HG03442 (cell line): ENCODE data around the gene EDIL3.
A peak's percentile ranks its signal among the peaks of the same experiment; 100 is the strongest.

Experiments
- ATAC-seq: cut with Tn5 transposase; IDR thresholded peaks from one replicate; pipeline ENCODE4 v1.9.1; 2021; ENCODE audit warnings: mild to moderate bottlenecking, moderate library complexity; ENCODE audit not compliant: unreplicated experiment

Gene EDIL3

GRCh38 chr5:84265130-84265529, 119.5 kb downstream of the EDIL3 start:
- ATAC-seq, result no peak

- ATAC-seq, result no peak
These were observed 123.7 kb downstream of the EDIL3 start for GRCh38 chr5:84260939-84261338.

- no peak for ATAC-seq
These were observed 124.5 kb downstream of the EDIL3 start for GRCh38 chr5:84260140-84260539.

GRCh38 chr5:84259283-84260045, 125.2 kb downstream of the EDIL3 start:
- no peak for ATAC-seq

- no peak for ATAC-seq
These were observed 127.6 kb downstream of the EDIL3 start for GRCh38 chr5:84257061-84257460.

GRCh38 chr5:84255315-84255714, 129.4 kb downstream of the EDIL3 start:
- ATAC-seq, result peak; percentile 34

- ATAC-seq, result no peak
These were observed 130.7 kb downstream of the EDIL3 start for GRCh38 chr5:84253946-84254345.

- ATAC-seq, result no peak
These were observed 133.2 kb downstream of the EDIL3 start for GRCh38 chr5:84251503-84251902.

GRCh38 chr5:84249918-84250630, 134.6 kb downstream of the EDIL3 start:
- ATAC-seq, result no peak

GRCh38 chr5:84248013-84248412, 136.7 kb downstream of the EDIL3 start:
- ATAC-seq, result no peak

GRCh38 chr5:84242286-84242685, 142.4 kb downstream of the EDIL3 start:
- no peak for ATAC-seq

- ATAC-seq, result no peak
These were observed 145.2 kb downstream of the EDIL3 start for GRCh38 chr5:84239494-84239893.

- ATAC-seq, result no peak
These were observed 147.6 kb downstream of the EDIL3 start for GRCh38 chr5:84237126-84237525.

- no peak for ATAC-seq
These were observed 153.2 kb downstream of the EDIL3 start for GRCh38 chr5:84231433-84231832.

- ATAC-seq, result no peak
These were observed 155.6 kb downstream of the EDIL3 start for GRCh38 chr5:84229045-84229444.

GRCh38 chr5:84228266-84228665, 156.4 kb downstream of the EDIL3 start:
- no peak for ATAC-seq

- ATAC-seq, result no peak
These were observed 157.4 kb downstream of the EDIL3 start for GRCh38 chr5:84227236-84227635.

- no peak for ATAC-seq
These were observed 166.1 kb downstream of the EDIL3 start for GRCh38 chr5:84218546-84218945.

GRCh38 chr5:84215521-84215920, 169.2 kb downstream of the EDIL3 start:
- no peak for ATAC-seq

GRCh38 chr5:84213861-84214260, 170.8 kb downstream of the EDIL3 start:
- no peak for ATAC-seq

- no peak for ATAC-seq
These were observed 171.5 kb downstream of the EDIL3 start for GRCh38 chr5:84213212-84213611.

GRCh38 chr5:84204772-84205171, 179.9 kb downstream of the EDIL3 start:
- ATAC-seq, result no peak
